ENCODE results near the gene TUFM. TPM values are rescaled to one million over a fixed set of nuclear protein-coding genes. Genes with fewer than 3 reads are reported as not detected.
"Not testable (repeated sequence)": the region's sequence is repeated elsewhere in the genome, so short reads cannot be mapped to it uniquely, and the experiment has no call there.

Gene TUFM
- total RNA-seq: 64.4 TPM

GRCh38 chr16:28846080-28846932 is at the start of gene TUFM:
Gene TUFM, minus strand, starts transcription at chr16:28846348. Its CDS starts 79 bp downstream, at chr16:28846269.
- DNase-seq (ENCODE audit: low spot score in 2 of 2) (peak; percentile 95 to 99), FAIRE-seq (peak; percentile 79)

GRCh38 chr16:28895609-28896008 is 49.5 kb upstream of the TUFM start:
- DNase-seq (ENCODE audit: low spot score in 2 of 2) (no peak), FAIRE-seq (no peak)

DNA sequence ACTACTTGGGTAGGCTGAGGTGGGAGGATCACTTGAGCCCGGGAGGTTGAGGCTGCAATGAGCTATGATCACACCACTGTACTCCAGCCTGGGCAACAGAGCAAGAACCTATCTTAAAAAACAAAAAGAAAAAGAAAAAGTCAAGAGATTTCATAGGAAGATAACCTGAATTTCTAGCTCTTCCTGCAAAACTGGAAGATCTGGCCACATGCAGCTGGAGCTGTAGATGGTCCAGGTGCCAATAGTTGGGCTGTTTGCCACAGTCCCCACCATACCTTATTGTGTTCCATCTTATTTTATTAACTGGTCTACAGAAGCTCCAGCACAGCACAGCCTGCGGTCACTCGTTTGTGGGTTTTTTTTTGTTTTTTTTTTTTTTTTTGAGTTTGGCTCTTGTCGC is 47.1 kb upstream of the TUFM start:
- DNase-seq (ENCODE audit: low spot score in 2 of 2): no peak
- no peak for FAIRE-seq

GRCh38 chr16:28891964-28892890 is 46.1 kb upstream of the TUFM start:
- DNase-seq (ENCODE audit: low spot score in 2 of 2) (no peak), FAIRE-seq (no peak)

DNA sequence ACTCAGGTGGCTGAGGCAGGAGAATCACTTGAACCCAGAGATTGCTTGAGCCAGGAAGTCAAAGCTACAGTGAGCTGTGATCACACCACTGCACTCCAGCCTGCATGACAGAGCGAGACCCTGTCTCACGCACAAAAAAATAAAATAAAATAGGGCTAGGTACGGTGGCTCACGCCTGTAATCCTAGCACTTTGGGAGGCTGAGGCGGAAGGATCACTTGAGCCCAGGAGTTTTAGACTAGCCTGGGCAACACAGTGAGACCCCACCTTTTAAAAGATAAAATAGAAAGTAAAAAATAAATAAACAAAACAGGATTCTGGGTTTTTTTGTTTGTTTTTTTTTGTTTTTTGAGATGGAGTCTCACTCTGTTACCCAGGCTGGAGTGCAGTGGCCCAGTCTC is 44.2 kb upstream of the TUFM start:
- FAIRE-seq; DNase-seq (ENCODE audit: low spot score in 2 of 2): not testable (repeated sequence)

DNA sequence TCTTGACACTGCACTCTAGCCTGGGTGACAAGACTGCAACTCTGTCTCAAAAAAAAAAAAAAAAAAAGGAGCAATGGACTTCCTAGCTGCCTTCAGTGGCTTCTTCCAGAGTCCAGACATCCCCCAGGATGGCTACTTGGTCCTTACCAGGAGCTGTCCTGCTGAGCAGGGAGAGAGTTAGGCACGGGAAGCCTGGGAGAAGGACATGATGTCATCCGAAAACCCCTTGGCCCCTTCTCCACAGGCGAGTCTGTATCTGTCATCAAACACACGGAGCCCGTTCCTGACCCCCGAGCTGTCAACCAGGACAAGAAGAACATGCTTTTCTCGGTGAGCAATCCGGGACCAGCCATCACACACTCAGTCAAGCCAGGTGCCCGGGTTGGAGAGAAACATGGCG is 40.8 kb upstream of the TUFM start:
- no peak for FAIRE-seq

DNA sequence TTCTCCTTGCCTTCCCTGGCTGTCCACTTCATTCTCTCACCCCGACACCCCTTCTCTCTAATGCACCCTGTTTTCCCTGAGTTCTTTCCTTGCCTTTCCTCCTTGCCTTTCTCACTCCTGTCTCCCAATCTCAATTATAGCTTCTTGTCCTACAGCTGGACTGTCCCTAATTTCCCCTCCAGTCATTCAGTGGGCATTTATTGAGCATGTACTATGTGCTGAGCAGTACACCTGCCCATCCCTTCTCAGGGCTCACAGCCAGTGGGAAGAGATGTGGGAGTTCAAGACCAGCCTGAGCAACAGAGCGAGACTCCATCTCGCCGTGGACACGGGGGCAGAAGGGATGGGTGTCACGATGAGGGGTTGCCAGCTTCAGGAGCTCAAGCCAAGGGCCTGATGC is 37.9 kb upstream of the TUFM start:
- no peak for FAIRE-seq
- DNase-seq (ENCODE audit: low spot score in 2 of 2): no peak

More for the DNA sequence above, 40.8 kb upstream of the TUFM start:
- no peak for DNase-seq (ENCODE audit: low spot score in 2 of 2)

DNA sequence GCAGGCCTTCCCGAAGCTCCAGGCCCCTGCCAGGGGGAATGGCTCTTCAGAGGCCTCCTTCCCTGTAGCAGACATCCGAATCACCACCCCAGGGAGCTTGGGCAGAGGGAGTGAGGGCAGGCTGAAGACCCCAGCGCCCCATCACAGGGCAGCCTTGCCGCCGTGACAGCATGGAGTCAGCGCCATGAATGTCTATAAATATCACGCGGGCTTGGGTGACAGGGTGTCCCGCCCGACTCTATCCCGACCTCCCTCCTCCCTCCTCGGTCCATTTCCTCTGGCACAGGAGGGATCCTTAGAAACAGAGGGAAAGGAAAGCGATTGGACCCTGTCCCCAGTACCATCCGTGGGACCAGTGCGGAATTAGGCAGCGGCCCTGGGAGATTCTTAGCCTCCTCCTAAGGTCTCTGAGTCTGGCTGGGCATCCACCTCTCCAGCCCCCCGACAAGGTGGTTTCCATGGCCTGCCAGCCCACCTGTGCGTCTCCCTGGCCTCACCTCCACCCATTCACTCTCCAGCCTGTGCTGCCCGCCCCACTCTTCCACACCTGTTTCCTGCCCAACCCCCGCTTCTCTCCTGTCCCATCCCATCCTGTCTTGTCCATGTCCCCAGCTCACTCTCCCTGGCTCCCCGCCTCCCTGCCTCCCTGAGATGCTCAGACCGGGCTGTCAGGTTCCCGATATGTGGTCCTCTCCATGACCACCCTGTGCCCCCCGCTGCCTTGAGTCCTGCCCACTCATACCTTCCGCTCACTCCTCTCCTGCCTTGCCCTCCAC is 37.3 kb upstream of the TUFM start:
- FAIRE-seq (no peak), DNase-seq (ENCODE audit: low spot score in 2 of 2) (no peak)

DNA sequence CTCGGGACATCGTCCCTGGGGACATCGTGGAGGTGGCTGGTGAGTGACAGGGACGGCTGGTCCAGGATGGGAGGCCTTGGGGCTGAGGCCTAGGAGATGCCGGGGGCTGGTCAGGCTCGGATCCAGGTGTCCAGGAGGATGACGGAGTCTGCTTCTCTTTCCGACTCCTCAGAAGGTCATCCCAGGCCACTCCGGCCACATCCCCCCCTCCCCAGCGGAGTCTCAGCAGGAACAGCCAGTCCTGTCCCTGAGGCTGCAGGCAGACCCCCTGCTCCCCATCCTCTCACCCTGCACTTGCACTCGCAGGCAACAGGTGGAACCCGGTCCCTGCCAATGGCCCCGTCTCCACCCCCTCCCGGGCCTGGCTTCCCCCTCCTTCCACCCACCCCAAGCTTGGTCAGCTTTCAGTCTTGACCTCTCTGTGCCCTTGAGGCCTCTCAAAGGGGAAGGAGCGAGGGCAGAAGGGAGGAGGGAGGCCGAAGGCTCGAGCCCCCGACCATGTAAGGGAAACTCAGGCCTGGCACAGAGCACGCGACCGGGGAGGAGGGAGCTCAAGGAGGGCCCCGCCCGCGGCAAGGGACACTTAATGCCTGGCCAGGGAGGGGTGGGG is 36.5 kb upstream of the TUFM start:
- no peak for DNase-seq (ENCODE audit: low spot score in 2 of 2)
- FAIRE-seq: no peak

GRCh38 chr16:28881565-28881964 is 35.4 kb upstream of the TUFM start:
- DNase-seq (ENCODE audit: low spot score in 2 of 2); FAIRE-seq: not testable (repeated sequence)

DNA sequence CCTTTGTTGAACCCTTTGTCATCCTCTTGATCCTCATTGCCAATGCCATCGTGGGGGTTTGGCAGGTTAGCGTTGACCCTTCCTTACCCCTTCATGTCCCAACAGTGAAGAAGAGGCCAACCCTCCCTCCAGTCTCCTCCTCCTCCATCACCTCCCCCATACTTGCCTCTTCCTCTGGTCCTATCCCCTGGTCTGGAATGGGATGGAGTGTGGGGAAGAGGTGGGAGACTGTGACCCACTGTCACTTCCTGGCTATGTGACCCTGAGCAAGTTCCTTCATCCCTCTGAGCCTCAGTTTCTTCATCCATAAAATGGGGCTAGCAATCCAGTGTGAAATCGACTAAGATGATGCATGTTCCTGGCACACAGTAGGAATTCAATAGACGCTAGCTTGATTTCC is 34.8 kb upstream of the TUFM start:
- FAIRE-seq (no peak), DNase-seq (ENCODE audit: low spot score in 2 of 2) (no peak)

DNA sequence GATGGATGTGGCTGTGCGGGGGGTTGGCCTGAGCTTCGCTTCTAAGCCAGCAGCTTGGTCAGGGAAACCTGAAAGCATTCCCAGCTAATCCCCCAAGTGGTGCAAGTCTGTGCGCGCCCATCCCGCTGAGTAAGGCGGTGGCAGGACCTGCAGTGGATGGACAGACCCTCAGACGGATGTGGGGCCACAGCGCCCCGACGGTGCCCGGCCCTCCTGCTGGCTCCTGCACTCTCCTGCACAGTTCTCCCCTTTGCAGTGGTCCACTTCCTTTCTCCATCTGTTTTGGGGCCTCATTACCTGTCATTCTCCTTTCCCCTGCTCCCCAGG is 34.4 kb upstream of the TUFM start:
- FAIRE-seq: no peak
- DNase-seq (ENCODE audit: low spot score in 2 of 2): no peak

GRCh38 chr16:28879841-28880588 is 33.9 kb upstream of the TUFM start:
- DNase-seq (ENCODE audit: low spot score in 2 of 2) (peak; percentile 96 to 99), FAIRE-seq (no peak)

DNA sequence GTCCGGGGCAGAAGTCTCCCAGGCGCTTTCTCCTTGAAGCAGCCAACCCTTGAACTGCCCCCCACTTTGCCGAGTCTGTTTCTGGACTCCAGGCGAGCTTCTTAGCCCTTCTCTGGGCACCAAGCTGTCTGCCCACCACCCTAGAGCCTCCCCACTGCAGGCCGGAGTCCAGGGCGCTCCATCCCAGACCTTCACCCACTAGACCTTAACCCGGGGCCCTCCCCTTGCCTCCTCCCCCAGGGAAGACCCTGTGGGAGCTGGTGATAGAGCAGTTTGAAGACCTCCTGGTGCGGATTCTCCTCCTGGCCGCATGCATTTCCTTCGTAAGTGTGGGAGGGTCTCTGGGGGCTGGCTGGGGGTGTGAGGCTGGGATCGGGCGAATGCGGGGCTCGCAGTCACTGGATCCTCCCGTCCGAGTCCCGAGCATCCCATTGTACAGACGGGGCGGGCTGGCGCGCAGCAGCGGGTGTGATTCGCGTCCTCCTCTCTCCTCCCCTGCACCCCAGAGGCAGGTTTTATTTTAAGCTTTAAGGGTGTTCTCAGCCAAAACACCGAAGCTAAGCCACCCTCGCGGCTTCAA is 33.2 kb upstream of the TUFM start:
- no peak for FAIRE-seq

DNA sequence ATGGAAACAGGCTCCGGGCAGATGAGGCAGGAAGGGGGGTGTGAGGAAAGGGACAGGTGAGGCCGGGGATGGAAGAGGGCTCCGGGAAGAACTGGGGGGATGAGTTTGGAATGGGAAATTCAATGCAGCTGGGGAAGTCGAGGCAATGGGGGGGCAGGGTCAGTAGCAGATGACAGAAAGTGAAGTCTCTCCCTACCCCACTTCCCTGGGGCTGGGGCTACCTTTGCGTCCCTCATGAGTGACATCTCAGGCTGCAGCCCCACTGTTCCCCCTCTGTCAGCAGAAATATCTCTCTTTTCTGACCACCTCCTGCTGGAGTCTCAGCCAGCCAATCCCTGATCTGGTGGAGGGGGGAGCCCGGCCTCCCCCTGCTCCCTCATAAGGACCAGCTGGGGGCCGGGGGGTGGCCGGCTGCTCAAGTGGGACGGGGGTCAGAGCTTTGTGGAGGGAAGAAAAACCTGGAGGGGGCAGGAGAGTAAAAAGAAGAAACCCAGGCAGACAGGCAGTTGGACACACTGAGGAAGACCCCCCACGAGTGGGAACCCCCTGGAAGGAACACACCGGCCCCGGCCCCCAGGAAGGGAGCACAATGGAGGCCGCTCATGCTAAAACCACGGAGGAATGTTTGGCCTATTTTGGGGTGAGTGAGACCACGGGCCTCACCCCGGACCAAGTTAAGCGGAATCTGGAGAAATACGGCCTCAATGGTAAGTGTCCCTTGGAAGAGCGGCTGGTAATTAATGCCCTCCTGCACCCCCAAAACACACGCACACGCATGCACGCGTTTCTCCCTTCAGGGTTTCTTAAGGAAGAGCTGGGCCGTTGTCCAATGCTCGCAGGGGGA is 32.2 kb upstream of the TUFM start, which contains the start of gene ATP2A1:
ATP2A1 (plus strand) TSS at position 406 of the 844 bp plus-strand sequence; CDS start at position 590, 184 bp downstream.
- no peak for FAIRE-seq
- DNase-seq (ENCODE audit: low spot score in 2 of 2): no peak

More for the DNA sequence above, 33.2 kb upstream of the TUFM start:
- DNase-seq (ENCODE audit: low spot score in 2 of 2): no peak

- FAIRE-seq (no peak), DNase-seq (ENCODE audit: low spot score in 2 of 2) (no peak)
Measured at GRCh38 chr16:28877655-28878000, 31.5 kb upstream of the TUFM start.

DNA sequence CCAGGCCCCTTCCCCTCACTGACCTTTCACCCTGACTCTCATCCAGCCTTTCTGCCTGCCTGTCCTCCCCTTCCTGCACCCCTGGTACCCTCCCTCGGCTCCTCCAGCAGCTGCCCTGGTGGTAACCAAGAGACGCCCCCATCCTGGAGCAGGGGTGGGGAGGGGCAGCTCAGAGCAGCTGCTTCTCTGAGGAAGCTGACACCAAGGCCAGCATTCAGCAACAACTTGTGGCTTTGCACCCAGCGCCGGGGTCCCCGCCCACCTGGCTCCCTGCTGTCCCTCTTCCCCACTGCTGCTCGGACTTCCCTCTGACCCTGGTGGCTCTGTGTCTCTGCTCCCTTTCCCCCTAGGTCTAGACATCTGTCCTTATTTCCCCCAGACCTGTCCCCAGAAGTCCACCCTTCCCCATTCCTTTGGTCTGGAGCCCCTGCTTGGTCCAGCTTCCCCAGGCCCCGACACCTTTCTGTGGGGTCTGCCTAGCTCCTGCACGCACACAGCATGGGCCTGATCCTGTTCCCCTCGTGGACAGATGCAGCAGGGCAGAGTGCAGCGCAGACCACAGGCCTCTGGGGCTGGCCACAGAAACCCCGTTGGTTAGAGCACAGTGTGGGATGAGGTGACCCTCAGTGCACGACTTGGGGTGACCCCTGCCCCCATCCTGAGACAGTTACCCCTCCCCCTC is 31.0 kb upstream of the TUFM start:
- DNase-seq (ENCODE audit: low spot score in 2 of 2) (no peak), FAIRE-seq (no peak)
